ENCODE results near the gene GPX5.

The GPX5 gene

GRCh38 chr6:28555136-28555535 is 29.5 kb downstream of the GPX5 start:
- DNase-seq (ENCODE audit: low spot score), result no peak

DNA sequence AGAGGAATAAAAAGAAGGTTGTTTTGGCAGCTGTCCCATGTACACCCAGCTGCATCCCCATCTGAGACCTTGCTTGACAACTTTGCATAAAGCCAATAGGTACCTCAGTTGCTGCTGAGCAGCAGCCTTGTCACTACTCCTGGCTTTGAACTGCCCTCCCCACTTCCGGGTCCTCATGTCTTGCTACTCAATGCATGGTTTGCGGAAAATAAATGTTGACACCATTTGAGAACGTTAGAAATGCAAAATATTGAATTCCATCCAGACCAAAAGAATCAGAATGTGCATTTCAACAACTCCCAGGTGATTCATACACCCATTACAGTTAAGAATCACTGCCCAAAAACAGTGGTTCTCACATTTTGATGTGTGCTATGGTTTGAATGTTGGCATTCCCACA is 32.9 kb downstream of the GPX5 start:
- no peak for DNase-seq (ENCODE audit: low spot score)

GRCh38 chr6:28563430-28564095 is 37.9 kb downstream of the GPX5 start:
- no peak for DNase-seq (ENCODE audit: low spot score)

- no peak for DNase-seq (ENCODE audit: low spot score)
Measured at GRCh38 chr6:28565823-28566526, 40.3 kb downstream of the GPX5 start.

GRCh38 chr6:28566527-28567252 is 41.0 kb downstream of the GPX5 start:
- no peak for DNase-seq (ENCODE audit: low spot score)

DNA sequence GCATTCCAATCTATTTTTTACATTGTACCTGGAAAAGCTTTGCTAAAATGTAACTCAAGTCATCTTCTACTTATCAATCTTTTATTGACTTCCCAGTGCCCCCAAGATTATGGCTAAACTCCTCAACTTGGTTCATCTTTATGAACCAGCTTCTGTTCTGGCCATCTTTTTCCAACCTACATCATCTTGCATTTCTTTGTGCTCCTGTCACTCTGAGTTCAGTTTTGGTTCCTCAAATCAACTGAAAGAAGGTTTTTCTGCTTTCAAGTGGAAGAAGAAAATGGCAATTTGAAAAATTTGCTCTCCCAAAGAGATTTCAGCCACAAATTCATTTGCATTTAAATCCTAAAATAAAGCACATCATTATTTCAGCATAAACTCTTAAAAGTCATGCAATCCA is 41.8 kb downstream of the GPX5 start:
- DNase-seq (ENCODE audit: low spot score), result no peak

DNA sequence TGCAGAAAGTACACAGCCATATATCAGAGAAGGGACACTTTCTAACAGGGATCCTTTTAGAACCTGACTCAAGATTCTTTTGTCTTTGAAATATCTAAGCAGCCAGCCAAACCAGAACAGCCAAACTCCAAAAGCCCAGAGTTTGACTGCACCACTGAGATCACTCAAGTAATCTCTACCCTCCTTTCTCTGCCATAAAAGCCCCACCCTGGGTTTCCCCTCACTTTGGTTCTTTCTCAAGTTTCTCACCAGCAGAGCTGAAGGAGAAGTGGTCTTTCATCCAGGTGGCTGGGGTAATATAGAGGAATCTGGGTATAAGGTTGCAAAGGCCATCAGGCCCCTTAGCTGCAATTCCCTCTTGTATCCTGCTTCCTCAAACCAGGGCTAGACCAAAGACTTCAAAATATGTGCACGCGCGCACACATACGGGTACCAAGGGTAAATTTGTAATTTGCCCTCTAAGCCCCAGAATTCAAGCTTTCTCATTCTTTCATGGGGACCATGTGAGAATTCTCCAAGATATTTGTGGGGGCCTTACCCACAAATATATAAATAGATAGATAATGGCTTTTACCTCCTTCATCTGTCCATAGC is 42.9 kb downstream of the GPX5 start:
- DNase-seq (ENCODE audit: low spot score), result no peak

DNA sequence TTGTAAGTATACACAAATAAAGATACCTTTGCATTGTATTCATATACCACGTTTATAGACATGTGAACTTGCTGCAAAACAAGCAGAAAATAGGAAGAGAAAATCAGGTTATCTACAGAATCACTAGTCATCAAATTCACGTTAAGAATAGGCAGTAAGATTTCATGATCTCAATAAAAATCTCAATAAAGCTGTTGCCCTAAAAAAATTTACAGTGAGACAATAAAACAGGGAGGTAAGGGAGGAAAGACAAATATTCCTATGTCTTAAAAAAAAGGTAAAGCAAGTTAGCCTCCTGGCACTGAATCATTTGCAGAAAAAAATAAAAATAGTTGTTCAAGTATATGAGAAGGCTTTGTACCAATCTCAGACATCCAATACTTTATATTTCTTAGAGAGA is 44.1 kb downstream of the GPX5 start:
- DNase-seq (ENCODE audit: low spot score), result no peak

DNA sequence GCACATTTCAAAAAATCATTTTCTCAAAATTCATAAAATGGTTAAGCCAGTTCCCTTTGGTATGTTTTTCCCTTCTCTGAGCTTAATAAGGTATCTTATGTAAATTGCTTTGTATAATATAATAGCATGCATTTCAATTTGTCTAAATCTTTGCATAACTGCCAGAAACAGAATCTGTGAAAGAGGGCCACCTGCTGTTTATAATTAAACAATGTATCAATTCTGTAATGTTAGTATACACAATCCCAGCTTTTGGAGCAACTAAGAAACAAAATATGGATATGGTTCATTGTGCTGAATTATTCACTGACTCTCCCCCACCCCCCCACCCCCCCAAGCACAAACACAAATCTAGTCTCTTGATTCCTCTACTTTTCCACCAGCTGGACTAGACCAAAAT is 54.8 kb downstream of the GPX5 start:
- DNase-seq (ENCODE audit: low spot score), result no peak

DNA sequence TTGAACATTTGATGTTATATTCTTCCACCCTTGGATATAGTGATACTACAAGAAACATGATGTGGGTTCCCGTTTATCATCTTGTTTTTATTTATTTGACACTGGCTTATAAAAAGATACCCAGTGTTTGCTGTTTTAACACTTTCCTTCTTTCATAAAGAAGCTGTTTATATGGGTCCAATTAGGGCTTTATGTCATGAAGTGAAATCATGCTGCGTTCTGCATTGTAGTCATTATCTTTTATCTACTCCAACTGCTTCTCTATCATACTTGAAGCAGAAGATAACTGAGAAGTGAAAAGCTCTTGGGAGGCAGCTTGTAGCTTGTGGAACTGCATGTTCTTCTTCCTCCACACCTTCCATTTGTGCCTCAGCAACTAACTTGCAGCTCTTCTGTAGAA is 57.8 kb downstream of the GPX5 start:
- DNase-seq (ENCODE audit: low spot score), result no peak

Measured in hematopoietic multipotent progenitor cell treated with erythropoietin and hydrocortisone succinate and interleukin-3 and kit ligand, for 15 days (in vitro differentiated cells).